Measurements from ENCODE around the gene SLC30A2. TPM values are rescaled to one million over a fixed set of nuclear protein-coding genes. Genes with fewer than 3 reads are reported as not detected.

The SLC30A2 gene
- total RNA-seq, 2 experiments from 2014 or later: not detected

- Mint-ChIP-seq H3K27ac (no peak overlapping the region), H3K4me1 (peaks cover 3% of the 10 kb centered on the region), H3K9me3 (no peaks in the 10 kb centered on the region), H3K27me3 (peaks cover 63% of the 10 kb centered on the region), H3K36me3 (ENCODE audit: low read depth) (no peaks in the 10 kb centered on the region), H3K4me3 (no peak overlapping the region)
- ChIA-PET CTCF (interaction anchor here (1.3 to 1.4 kb wide), 2 partner anchors 10 to 125 kb away, joined by 3 read pairs; partner anchors contain the start of gene ZNF593), POLR2A (no interaction called here)
- no peak for DNase-seq
These were observed 772 bp downstream of the SLC30A2 start for GRCh38 chr1:26044971-26045721.

- H3K4me1 Mint-ChIP-seq: peaks cover 3% of the 10 kb centered on the region
- no peaks in the 10 kb centered on the region for H3K9me3 Mint-ChIP-seq
- H3K36me3 Mint-ChIP-seq (ENCODE audit: low read depth): no peaks in the 10 kb centered on the region
- peaks cover 56% of the 10 kb centered on the region for H3K27me3 Mint-ChIP-seq
- no peak for DNase-seq
- ChIA-PET POLR2A (no interaction called here), CTCF (interaction anchor here (1.3 to 1.4 kb wide), 3 partner anchors 9 to 373 kb away, joined by 3 to 5 read pairs (median 3); partner anchors contain the start of gene ZNF593)
- no peak overlapping the region for H3K4me3 Mint-ChIP-seq
- no peak overlapping the region for H3K27ac Mint-ChIP-seq
These were observed 1.5 kb downstream of the SLC30A2 start for GRCh38 chr1:26044414-26044813.

- POLR2A ChIA-PET: no interaction called here
- Mint-ChIP-seq H3K4me3 (no peak overlapping the region), H3K4me1 (peaks cover 3% of the 10 kb centered on the region), H3K27ac (no peak overlapping the region), H3K9me3 (no peaks in the 10 kb centered on the region), H3K27me3 (peaks cover 51% of the 10 kb centered on the region), H3K36me3 (ENCODE audit: low read depth) (no peaks in the 10 kb centered on the region)
- CTCF ChIA-PET: interaction anchor here (1.4 kb wide), 2 partner anchors 126 to 373 kb away, joined by 3 to 5 read pairs; partner anchors contain the start of gene ZNF593
- no peak for DNase-seq
These were observed 2.2 kb downstream of the SLC30A2 start for GRCh38 chr1:26043765-26044164.

DNA sequence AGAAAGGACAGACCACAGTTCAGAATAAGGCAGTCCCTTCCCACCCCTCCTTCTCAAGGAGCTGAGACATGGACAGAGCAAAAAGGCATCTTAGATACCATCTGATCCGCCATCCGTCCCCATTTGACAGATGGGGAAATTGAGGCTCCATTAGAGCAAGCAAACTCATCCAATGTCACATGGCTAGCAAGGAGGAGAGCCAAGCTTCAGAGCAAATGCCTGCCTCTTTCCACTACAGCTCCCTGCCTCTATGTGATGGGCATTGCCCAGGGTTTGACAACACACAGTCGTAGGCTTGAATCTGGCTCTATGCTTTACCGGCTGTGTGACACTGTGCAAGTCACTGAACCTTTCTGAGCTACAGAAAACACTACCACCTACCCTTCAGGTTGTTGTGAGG is 3.9 kb downstream of the SLC30A2 start:
- POLR2A ChIA-PET: interaction anchor here (1.3 kb wide), 1 partner anchor 44 kb away, joined by 3 read pairs; no protein-coding TSS in a partner anchor
- CTCF ChIA-PET: no interaction called here
- H3K36me3 Mint-ChIP-seq (ENCODE audit: low read depth): no peaks in the 10 kb centered on the region
- no peaks in the 10 kb centered on the region for H3K9me3 Mint-ChIP-seq
- H3K27me3 Mint-ChIP-seq: peaks cover 35% of the 10 kb centered on the region
- no peak overlapping the region for H3K4me3 Mint-ChIP-seq
- H3K27ac Mint-ChIP-seq: no peak overlapping the region
- H3K4me1 Mint-ChIP-seq: peaks cover 3% of the 10 kb centered on the region
- DNase-seq: no peak

DNA sequence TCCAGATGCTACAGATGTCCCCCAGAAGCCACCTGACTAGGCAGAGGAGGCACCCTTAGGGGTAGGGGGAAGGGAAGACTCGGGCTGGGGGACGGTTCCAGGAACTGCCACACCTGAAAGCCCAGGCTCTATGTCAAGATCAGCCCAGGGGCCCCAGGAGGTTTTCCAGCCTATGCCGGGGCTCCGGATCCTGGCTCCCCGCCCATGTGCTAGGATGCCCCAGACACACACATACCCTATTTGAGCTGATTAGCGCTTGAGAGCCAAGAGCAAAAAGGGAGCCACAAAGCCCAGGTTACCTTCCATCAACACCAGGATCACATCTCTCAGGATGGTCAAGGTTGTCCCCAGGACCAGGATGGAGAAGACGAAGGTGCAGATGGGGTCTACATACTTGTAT is 4.5 kb downstream of the SLC30A2 start:
- DNase-seq: no peak
- Mint-ChIP-seq H3K27me3 (peaks cover 29% of the 10 kb centered on the region), H3K27ac (no peak overlapping the region), H3K9me3 (no peaks in the 10 kb centered on the region), H3K36me3 (ENCODE audit: low read depth) (no peaks in the 10 kb centered on the region), H3K4me3 (no peak overlapping the region), H3K4me1 (peaks cover 3% of the 10 kb centered on the region)
- ChIA-PET POLR2A (interaction anchor here (1.3 kb wide), 1 partner anchor 44 kb away, joined by 3 read pairs; no protein-coding TSS in a partner anchor), CTCF (no interaction called here)

DNA sequence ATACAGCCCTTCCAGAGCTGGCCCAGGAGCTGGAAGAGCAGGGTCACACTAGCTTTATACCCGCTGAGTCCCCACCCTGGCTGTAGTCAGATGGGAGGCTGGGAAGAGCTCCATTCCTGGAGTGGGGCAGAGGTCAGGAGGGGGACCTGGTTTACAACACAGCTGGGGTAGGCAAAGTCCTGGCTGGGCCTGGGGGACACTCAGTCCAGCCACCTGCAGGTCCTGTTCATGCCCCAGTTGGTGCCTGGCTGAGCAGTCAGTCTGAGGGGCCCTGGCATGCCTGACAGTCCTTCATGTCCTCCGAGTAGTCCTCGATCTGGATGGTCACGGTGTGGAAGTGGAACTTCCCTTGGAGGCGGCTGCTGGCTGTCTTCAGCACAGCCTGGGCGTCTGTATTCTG is 7.0 kb downstream of the SLC30A2 start:
- Mint-ChIP-seq H3K27me3 (peaks cover 21% of the 10 kb centered on the region), H3K4me3 (no peak overlapping the region)

GRCh38 chr1:26038477-26038876 is 7.4 kb downstream of the SLC30A2 start:
- Mint-ChIP-seq H3K4me1 (peaks cover 11% of the 10 kb centered on the region), H3K36me3 (ENCODE audit: low read depth) (no peaks in the 10 kb centered on the region), H3K27me3 (peaks cover 17% of the 10 kb centered on the region), H3K9me3 (no peaks in the 10 kb centered on the region), H3K27ac (no peak overlapping the region), H3K4me3 (no peak overlapping the region)
- POLR2A ChIA-PET: interaction anchor here (0.6 kb wide), 1 partner anchor 1671 kb away, joined by 3 read pairs; no protein-coding TSS in a partner anchor
- DNase-seq: no peak
- CTCF ChIA-PET: interaction anchor here (0.8 to 1.8 kb wide), 2 partner anchors 107 to 131 kb away, joined by 3 to 6 read pairs; partner anchors contain the start of gene ZNF593

More for the DNA sequence above, 7.0 kb downstream of the SLC30A2 start:
- DNase-seq: no peak
- H3K4me1 Mint-ChIP-seq: peaks cover 11% of the 10 kb centered on the region
- ChIA-PET CTCF (interaction anchor here (0.8 to 1.8 kb wide), 2 partner anchors 106 to 131 kb away, joined by 3 to 6 read pairs; partner anchors contain the start of gene ZNF593), POLR2A (interaction anchor here (0.6 kb wide), 1 partner anchor 1670 kb away, joined by 3 read pairs; no protein-coding TSS in a partner anchor)
- H3K9me3 Mint-ChIP-seq: no peaks in the 10 kb centered on the region
- H3K36me3 Mint-ChIP-seq (ENCODE audit: low read depth): no peaks in the 10 kb centered on the region
- no peak overlapping the region for H3K27ac Mint-ChIP-seq

DNA sequence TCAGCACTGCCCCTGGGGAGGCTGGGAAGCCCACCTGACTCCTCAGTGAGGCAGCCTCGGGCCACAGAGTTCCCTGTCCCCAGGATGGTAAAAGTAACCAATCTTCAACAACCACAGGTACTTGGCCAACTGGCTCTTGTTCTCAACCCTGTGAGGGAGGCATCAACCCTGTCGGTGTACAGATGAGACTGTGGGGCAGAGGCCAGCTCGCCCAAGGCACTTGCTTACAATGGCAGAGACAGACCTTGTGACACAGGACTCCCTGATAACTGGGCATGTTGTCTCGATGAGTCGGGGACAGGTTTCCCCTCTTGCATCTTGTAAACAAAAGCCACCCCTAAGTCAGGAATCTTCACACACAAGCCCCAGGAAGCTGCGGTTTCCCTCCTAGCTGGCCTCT is 8.0 kb downstream of the SLC30A2 start:
- Mint-ChIP-seq H3K27me3 (peaks cover 15% of the 10 kb centered on the region), H3K36me3 (ENCODE audit: low read depth) (no peaks in the 10 kb centered on the region), H3K4me3 (no peak overlapping the region), H3K9me3 (no peaks in the 10 kb centered on the region), H3K27ac (no peak overlapping the region), H3K4me1 (peaks cover 11% of the 10 kb centered on the region)
- ChIA-PET POLR2A (no interaction called here), CTCF (interaction anchor here (1.2 to 1.8 kb wide), 2 partner anchors 107 to 145 kb away, joined by 3 to 6 read pairs; no protein-coding TSS in a partner anchor)
- no peak for DNase-seq

- H3K9me3 Mint-ChIP-seq: no peaks in the 10 kb centered on the region
- POLR2A ChIA-PET: interaction anchor here (1.8 kb wide), 1 partner anchor 89 kb away, joined by 5 read pairs; no protein-coding TSS in a partner anchor
- CTCF ChIA-PET: interaction anchor here (0.5 to 3.9 kb wide), 12 partner anchors 11 to 982 kb away, joined by 3 to 33 read pairs (median 4); partner anchors contain the start of gene TRIM63
- H3K4me1 Mint-ChIP-seq: peaks cover 11% of the 10 kb centered on the region
- no peak overlapping the region for H3K27ac Mint-ChIP-seq
- no peak overlapping the region for H3K4me3 Mint-ChIP-seq
- H3K27me3 Mint-ChIP-seq: peaks cover 21% of the 10 kb centered on the region
- no peaks in the 10 kb centered on the region for H3K36me3 Mint-ChIP-seq (ENCODE audit: low read depth)
- no peak for DNase-seq
These were observed 9.1 kb downstream of the SLC30A2 start for GRCh38 chr1:26036756-26037281.

DNA sequence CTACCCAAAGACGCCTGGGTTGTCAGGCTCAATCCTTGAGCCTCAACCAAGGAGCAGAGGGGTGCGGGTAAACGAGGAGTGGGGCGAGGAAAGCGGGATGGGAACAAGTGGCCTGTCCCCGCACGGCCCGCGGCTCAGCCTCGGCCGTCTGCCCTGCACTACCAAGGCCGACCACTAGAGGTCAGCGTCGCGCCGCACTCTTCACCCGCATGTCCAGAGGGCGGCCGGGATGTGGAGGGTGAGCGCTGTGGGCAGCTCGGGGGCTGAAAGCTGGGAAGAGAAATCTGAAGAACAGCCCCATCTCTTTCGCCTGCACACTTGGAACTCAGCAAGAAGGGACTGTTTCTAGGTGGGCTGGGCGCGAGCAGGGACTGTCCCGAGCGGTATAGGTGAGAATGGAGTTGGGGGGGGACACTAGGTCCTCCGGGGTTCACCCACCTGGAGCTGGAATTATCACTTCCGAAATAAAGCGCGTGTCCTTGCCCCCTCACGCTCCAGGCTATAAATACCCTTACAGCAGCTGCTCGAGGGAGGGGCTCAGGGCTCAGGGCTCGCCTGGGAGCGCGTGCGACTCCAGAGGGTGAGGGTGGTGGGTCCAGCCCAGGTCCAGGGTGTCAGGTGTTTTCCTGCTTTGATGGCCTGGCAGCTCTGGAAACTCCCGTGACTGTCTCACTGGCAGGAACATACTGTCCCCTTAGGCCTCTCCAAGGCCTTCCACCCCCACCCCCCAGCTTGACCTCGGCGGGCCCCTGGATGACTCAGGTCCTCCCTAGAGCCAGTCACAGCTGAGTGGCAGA is 9.8 kb downstream of the SLC30A2 start:
- no peaks in the 10 kb centered on the region for H3K9me3 Mint-ChIP-seq
- no peak overlapping the region for H3K27ac Mint-ChIP-seq
- H3K36me3 Mint-ChIP-seq (ENCODE audit: low read depth): no peaks in the 10 kb centered on the region
- H3K4me3 Mint-ChIP-seq: peak overlapping the region; percentile 90
- peak; percentile 77 for DNase-seq
- peaks cover 11% of the 10 kb centered on the region for H3K4me1 Mint-ChIP-seq
- peaks cover 21% of the 10 kb centered on the region for H3K27me3 Mint-ChIP-seq
- ChIA-PET CTCF (interaction anchor here (0.5 to 3.9 kb wide), 16 partner anchors 12 to 983 kb away, joined by 3 to 33 read pairs (median 4); partner anchors contain the start of genes TRIM63 and ZNF593), POLR2A (interaction anchor here (1.8 kb wide), 1 partner anchor 90 kb away, joined by 5 read pairs; no protein-coding TSS in a partner anchor)

DNA sequence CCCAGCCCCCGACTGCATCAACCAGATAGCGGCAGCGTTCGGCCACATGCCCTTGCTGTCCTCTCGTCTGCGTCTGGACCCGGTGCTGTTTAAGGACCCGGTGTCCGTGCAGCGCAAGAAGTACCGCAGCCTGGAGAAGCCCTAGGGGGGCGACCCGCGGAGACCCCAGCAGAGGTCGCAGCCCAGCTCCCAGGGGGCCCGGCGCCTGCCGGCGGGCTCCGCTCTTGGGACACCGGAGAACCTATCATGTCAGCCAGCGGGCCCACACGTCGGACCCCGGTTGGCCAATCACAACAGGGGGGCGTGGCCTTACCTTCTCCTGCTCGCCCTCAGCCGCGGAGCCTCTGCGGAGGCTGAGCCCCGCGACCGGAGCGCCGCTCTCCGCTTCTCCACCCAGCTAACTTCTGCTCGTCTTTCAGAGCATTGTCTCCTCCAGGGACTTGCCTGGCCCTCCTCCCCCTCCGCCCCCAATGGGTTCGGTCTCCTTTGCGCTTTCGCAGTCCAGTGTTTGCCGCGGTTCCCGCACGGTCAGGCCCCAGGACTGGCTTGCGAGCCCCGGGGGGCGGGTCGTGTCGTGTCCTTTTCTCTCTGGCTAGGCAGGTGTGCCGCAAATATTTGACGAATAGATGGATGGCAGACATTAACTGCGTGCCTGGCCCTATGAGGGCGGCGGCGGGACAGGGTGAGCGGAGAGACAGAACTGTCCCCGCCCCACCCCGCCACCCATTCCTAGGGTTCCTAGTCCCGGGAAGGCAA is 10.5 kb downstream of the SLC30A2 start:
- Mint-ChIP-seq H3K36me3 (ENCODE audit: low read depth) (no peaks in the 10 kb centered on the region), H3K4me1 (peaks cover 11% of the 10 kb centered on the region), H3K4me3 (peak overlapping the region; percentile 90), H3K9me3 (no peaks in the 10 kb centered on the region), H3K27me3 (peaks cover 21% of the 10 kb centered on the region), H3K27ac (peak overlapping the region; percentile 58)
- ChIA-PET POLR2A (interaction anchor here (0.9 to 1.8 kb wide), 6 partner anchors 31 to 200 kb away, joined by 3 to 5 read pairs (median 3); partner anchors contain the start of gene TRIM63), CTCF (interaction anchor here (0.6 to 3.9 kb wide), 17 partner anchors 10 to 536 kb away, joined by 3 to 33 read pairs (median 4); partner anchors contain the start of genes TRIM63 and ZNF593)
- DNase-seq: peak; percentile 93
